Natural killer cell (primary cell): ENCODE measurements around the gene CMIP. TPM values are rescaled to one million over a fixed set of nuclear protein-coding genes. Genes with fewer than 3 reads are reported as not detected.

Experiments
- ATAC-seq, 3 donors: fragments of 150-1000 bp in 2 of 3; fragments of 200-7000 bp in 1 of 3; cut with Tn5 transposase; 1 replicate in 1 of 3; 2 replicates in 2 of 3; pipeline ENCODE4 v1.10.0; 2021; ENCODE audit warnings: mild to moderate bottlenecking in 2 of 3, moderate library complexity in 2 of 3
- DNase-seq, 2 donors: peaks; one replicate each; pipeline versions ENCODE4 v3.0.0 to v3.0.0-alpha.2; 2013 to 2021; ENCODE audit warnings: mixed read lengths in 1 of 2
- H3K27ac ChIP-seq: one replicate; pipeline ENCODE4 v1.5.1; 2013; ENCODE audit warnings: mild to moderate bottlenecking, low read length
- H3K27me3 ChIP-seq: one replicate; pipeline ENCODE4 v1.6.1; 2013; ENCODE audit warnings: low read length; ENCODE audit not compliant: control insufficient read depth, insufficient read depth
- H3K36me3 ChIP-seq: one replicate; pipeline ENCODE4 v1.6.1; 2013; ENCODE audit warnings: low read length; ENCODE audit not compliant: control insufficient read depth, insufficient read depth
- H3K4me1 ChIP-seq: one replicate; pipeline ENCODE4 v1.6.1; 2013; ENCODE audit warnings: low read length; ENCODE audit not compliant: control insufficient read depth, insufficient read depth
- H3K4me3 ChIP-seq: one replicate; pipeline ENCODE4 v1.5.1; 2013; ENCODE audit warnings: low read length
- H3K9me3 ChIP-seq: one replicate; pipeline ENCODE4 v1.6.1; 2013; ENCODE audit warnings: low read length; ENCODE audit not compliant: control insufficient read depth, insufficient read depth
- H3K27ac Mint-ChIP-seq, 2 donors: one replicate each; pipeline ENCODE4 v1.8.0; 2022; ENCODE audit warnings: mild to moderate bottlenecking in 2 of 2, mixed read lengths in 2 of 2, moderate library complexity in 1 of 2
- H3K27me3 Mint-ChIP-seq, 2 donors: one replicate each; pipeline ENCODE4 v1.8.0; 2022; ENCODE audit warnings: low read depth in 2 of 2, mixed read lengths in 2 of 2
- H3K36me3 Mint-ChIP-seq: one replicate; pipeline ENCODE4 v1.8.0; 2022; ENCODE audit warnings: mixed read lengths
- H3K4me1 Mint-ChIP-seq, 2 donors: one replicate each; pipeline ENCODE4 v1.8.0; 2022; ENCODE audit warnings: mixed read lengths in 2 of 2
- H3K4me3 Mint-ChIP-seq: one replicate; pipeline ENCODE4 v1.8.0; 2022; ENCODE audit warnings: mild to moderate bottlenecking, moderate library complexity, mixed read lengths
- H3K9me3 Mint-ChIP-seq, 2 donors: one replicate each; pipeline ENCODE4 v1.8.0; 2022; ENCODE audit warnings: mixed read lengths in 2 of 2
- CTCF ChIP-seq: fragments of 200-600 bp; IDR thresholded peaks from one replicate; pipeline ENCODE4 v1.8.0; 2022; ENCODE audit warnings: antibody characterized with exemption
- WGBS: methylation state at CpG from one replicate; pipeline ENCODE4 v1.1.7; 2013; ENCODE audit warnings: missing lambda C conversion rate; ENCODE audit not compliant: insufficient coverage; 5-methylcytosine and 5-hydroxymethylcytosine counted together
- intact Hi-C: fragments of 100-400 bp; cut with micrococcal nuclease; formaldehyde crosslinking; loops from one replicate; pipeline ENCODE4 v1.14.2; 2022
- total RNA-seq, 4 donors: library from RNA; stranded (reverse); fragments of 120-200 nt in 1 of 4; gene quantifications; one replicate each; pipeline versions ENCODE4 v1.2.3 to v1.2.4, GENCODE V29; 2013 to 2022

Gene CMIP
- total RNA-seq, 3 donors from 2014 or later (not counting 1 experiment from before 2014, with no cell fraction given): 88.2 to 115 (median 91.5) TPM

DNA sequence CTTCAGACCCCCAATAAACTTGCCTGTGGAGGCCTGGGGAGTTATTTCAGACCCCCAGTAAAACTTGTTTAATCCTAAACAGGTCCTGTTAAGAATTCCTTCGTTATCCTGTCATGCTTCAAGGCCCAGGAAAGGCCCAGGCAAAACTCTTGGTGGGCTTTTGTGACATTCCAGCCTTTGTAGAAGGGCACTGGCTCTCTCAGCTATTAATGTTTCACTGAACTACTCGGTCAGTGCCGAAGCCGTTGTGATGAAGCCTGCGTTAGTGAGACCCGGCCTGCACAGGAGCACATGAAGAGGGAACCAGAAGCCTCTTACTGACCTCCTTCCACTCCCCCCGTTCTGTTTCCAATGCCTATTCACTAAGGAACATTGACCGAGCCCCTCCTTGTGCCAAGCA is 287.0 kb downstream of the CMIP start:
- Mint-ChIP-seq H3K9me3 (no peaks in the 10 kb centered on the region), H3K4me1 (peaks cover 15 to 18% of the 10 kb centered on the region in 2 donors), H3K4me3 (no peak overlapping the region), H3K36me3 (no peaks in the 10 kb centered on the region), H3K27ac (no peak overlapping the region), H3K27me3 (peaks cover 0 to 3% of the 10 kb centered on the region in 2 donors)
- no peak overlapping the region for H3K4me3 ChIP-seq
- 91% methylated on average over 8 of the region's 8 CpGs for WGBS
- intact Hi-C loops: no loop called here
- H3K27ac ChIP-seq: no peak overlapping the region
- no peak for DNase-seq
- no peak for TF ChIP-seq CTCF
- ATAC-seq: no peak
- no peaks in the 10 kb centered on the region for H3K27me3 ChIP-seq
- H3K9me3 ChIP-seq: no peaks in the 10 kb centered on the region
- no peaks in the 10 kb centered on the region for H3K36me3 ChIP-seq
- H3K4me1 ChIP-seq: peaks cover 12% of the 10 kb centered on the region

DNA sequence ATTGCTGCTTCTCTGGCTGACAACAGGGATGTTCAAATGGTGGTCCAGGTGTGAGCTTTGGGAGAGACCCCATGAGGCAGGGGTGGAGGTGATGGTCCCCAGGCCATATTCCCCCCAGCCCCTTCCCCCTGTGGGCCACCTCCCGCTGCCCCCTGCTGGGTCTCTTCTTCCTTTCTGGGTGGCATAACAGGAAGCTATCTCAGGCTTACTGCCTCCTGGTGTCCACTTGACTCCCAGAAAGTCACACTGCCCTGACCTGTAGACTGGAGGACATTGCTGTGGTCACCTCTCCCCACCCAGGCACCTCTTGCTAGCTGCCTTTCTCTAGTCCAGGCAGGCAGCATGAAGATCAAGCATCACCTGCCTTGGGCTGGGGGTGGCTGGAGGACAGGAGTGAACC is 288.1 kb downstream of the CMIP start:
- Histone ChIP-seq H3K9me3 (no peaks in the 10 kb centered on the region), H3K4me1 (peaks cover 14% of the 10 kb centered on the region), H3K4me3 (no peak overlapping the region), H3K27ac (no peak overlapping the region), H3K27me3 (no peaks in the 10 kb centered on the region), H3K36me3 (no peaks in the 10 kb centered on the region)
- Mint-ChIP-seq H3K36me3 (no peaks in the 10 kb centered on the region), H3K4me1 (peaks cover 15 to 19% of the 10 kb centered on the region in 2 donors), H3K27ac (no peak overlapping the region), H3K4me3 (no peak overlapping the region), H3K9me3 (no peaks in the 10 kb centered on the region), H3K27me3 (peaks cover 0 to 3% of the 10 kb centered on the region in 2 donors)
- no peak for ATAC-seq
- WGBS: 73% methylated on average over 1 of the region's 1 CpG
- TF ChIP-seq CTCF: no peak
- intact Hi-C loops: no loop called here
- DNase-seq: no peak

DNA sequence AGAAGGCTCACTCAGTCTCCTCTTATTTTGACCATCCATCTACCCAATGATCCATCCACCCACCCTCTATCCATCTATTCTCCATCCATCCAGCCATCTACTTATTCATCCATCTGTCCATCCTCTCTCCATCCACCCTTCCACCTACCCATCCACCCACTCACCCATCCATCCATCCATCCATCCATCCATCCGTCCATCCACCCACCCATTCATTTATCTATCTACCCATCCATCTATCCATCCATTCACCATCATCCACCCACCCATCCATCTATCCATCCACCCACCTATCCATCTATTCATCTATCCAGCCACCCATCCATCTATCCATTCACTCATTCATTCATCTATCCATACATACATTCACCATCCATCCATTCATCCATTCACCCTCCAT is 288.7 kb downstream of the CMIP start:
- no peaks in the 10 kb centered on the region for H3K36me3 ChIP-seq
- Mint-ChIP-seq H3K27me3 (peaks cover 0 to 3% of the 10 kb centered on the region in 2 donors), H3K27ac (no peak overlapping the region), H3K9me3 (no peaks in the 10 kb centered on the region), H3K4me3 (no peak overlapping the region), H3K4me1 (peaks cover 15 to 25% of the 10 kb centered on the region in 2 donors), H3K36me3 (no peaks in the 10 kb centered on the region)
- 89% methylated on average over 1 of the region's 1 CpG for WGBS
- ATAC-seq: no peak
- intact Hi-C loops: no loop called here
- no peak for DNase-seq
- H3K27ac ChIP-seq: no peak overlapping the region
- H3K27me3 ChIP-seq: no peaks in the 10 kb centered on the region
- H3K4me1 ChIP-seq: peaks cover 19% of the 10 kb centered on the region
- no peak for TF ChIP-seq CTCF
- H3K4me3 ChIP-seq: no peak overlapping the region
- no peaks in the 10 kb centered on the region for H3K9me3 ChIP-seq
